ENCODE measurements around the gene PCLO.

PCLO gene, protein sequence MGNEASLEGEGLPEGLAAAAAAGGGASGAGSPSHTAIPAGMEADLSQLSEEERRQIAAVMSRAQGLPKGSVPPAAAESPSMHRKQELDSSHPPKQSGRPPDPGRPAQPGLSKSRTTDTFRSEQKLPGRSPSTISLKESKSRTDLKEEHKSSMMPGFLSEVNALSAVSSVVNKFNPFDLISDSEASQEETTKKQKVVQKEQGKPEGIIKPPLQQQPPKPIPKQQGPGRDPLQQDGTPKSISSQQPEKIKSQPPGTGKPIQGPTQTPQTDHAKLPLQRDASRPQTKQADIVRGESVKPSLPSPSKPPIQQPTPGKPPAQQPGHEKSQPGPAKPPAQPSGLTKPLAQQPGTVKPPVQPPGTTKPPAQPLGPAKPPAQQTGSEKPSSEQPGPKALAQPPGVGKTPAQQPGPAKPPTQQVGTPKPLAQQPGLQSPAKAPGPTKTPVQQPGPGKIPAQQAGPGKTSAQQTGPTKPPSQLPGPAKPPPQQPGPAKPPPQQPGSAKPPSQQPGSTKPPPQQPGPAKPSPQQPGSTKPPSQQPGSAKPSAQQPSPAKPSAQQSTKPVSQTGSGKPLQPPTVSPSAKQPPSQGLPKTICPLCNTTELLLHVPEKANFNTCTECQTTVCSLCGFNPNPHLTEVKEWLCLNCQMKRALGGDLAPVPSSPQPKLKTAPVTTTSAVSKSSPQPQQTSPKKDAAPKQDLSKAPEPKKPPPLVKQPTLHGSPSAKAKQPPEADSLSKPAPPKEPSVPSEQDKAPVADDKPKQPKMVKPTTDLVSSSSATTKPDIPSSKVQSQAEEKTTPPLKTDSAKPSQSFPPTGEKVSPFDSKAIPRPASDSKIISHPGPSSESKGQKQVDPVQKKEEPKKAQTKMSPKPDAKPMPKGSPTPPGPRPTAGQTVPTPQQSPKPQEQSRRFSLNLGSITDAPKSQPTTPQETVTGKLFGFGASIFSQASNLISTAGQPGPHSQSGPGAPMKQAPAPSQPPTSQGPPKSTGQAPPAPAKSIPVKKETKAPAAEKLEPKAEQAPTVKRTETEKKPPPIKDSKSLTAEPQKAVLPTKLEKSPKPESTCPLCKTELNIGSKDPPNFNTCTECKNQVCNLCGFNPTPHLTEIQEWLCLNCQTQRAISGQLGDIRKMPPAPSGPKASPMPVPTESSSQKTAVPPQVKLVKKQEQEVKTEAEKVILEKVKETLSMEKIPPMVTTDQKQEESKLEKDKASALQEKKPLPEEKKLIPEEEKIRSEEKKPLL (N-terminal part only)

DNA sequence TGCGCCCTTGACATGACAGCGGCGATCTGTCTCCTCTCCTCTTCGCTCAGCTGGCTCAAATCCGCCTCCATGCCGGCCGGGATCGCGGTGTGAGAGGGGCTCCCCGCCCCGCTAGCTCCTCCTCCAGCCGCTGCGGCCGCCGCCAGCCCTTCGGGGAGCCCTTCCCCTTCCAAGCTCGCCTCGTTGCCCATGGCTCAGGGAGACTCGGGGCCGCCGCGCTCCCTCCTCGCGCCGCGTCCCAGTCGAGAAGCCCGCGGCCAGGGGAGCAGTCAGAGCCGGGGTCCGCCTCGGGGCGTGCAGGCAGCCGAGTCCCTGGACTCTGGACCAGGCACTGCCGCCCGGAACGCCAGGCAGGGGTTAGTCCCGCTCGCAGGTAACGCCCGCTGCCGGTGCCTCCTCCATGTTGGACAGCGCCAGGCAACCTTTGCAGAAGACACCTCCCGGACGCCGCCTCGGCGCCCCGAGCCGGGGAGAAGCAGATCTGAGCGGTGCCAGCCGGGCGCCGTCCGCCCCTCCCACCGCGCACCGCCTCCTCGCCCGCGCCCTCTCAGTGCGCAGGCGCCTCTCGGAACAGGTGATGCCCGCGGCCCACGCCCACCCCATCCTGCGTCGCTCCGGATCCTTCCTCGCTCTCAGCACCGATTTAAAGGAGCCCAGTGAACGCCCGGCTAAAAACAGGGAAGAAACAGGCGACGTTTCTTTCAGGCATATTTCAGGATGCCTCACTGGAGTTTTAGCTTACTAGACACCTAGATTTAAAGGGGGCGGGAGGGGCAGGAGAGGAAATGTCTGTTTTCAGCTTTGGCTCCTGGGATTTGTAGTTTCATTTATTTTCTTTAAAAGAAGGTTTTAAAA lies at the start of gene PCLO:
PCLO (minus strand) TSS at position 483 of the 855 bp plus-strand sequence; CDS start at position 191, 292 bp downstream.
- peak; percentile 10 to 40 (median 26) for DNase-seq

DNA sequence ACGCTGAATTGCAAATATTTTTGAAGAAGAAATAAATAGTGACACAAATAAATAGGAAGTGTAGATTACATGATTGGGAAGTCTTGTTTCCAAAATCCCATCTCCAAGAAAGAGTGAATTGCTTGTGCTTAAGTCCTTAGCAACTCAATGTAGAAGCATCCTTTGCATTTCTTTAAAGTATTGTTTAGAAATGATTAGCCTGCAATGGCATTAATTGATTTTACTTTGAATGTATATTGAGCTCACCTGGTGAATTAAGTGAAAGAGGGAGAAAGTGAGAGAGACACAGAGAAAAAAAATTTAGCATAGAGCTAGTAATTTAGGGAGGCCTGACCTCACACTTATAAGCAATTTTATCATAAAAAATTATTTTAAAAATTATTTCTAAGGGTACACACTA lies 49.0 kb upstream of the PCLO start:
- DNase-seq, result no peak

DNA sequence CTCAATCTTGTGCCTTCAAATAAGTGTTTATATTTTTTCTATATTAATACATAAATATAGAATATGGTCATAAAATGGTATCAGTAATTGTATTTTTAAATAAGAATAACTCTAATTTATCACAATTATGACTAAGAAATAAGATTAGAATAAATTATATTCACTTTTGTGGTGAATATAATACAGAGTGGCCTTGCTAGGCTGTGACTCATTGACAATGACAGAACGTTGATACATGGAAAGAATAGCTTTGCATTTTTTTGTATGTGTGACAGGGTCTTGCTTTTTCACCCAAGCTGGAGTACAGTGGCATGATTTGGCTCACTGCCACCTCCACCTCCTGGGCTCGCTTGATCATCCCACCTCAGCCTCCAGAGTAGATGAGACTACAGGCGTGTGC lies 47.8 kb upstream of the PCLO start:
- DNase-seq, result no peak

DNA sequence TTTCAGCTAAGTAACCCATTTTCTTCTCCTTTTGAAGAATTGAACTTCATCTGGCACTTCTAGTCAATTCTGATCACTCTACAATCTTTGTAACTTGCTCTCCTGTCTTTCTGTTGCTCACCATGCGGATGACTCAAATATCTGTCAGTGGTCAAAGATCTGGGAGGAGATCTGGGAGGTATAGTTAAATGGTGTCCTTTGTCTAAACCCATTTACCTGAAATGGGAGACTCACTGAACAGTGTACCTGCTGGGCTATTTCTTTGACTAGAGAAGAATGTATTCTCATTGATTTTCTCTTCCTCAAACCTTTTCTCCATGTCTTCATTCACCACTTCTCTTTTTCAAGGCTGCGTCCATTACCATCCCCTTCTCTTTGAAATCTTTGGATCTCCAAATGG lies 42.0 kb upstream of the PCLO start:
- no peak for DNase-seq

DNA sequence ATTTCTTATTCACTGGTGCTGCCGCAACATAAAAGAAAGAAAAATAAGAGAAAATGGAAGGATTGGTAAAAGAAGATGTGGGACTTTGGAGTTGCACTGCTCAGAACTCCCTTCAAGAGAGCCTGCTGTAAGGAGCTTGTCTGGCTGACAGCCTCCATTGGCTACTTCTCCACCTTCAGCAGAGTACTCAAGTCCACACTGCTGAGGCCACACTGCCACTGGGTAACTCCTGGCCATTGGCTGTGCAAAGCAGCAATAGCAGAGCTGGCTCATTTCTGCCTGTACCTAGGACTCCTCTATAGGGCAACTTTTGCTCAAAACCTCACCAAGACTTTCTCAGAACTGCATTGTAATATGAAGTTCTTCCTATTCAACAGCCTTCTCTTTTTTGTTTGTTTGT lies 38.7 kb upstream of the PCLO start:
- DNase-seq, result no peak

DNA sequence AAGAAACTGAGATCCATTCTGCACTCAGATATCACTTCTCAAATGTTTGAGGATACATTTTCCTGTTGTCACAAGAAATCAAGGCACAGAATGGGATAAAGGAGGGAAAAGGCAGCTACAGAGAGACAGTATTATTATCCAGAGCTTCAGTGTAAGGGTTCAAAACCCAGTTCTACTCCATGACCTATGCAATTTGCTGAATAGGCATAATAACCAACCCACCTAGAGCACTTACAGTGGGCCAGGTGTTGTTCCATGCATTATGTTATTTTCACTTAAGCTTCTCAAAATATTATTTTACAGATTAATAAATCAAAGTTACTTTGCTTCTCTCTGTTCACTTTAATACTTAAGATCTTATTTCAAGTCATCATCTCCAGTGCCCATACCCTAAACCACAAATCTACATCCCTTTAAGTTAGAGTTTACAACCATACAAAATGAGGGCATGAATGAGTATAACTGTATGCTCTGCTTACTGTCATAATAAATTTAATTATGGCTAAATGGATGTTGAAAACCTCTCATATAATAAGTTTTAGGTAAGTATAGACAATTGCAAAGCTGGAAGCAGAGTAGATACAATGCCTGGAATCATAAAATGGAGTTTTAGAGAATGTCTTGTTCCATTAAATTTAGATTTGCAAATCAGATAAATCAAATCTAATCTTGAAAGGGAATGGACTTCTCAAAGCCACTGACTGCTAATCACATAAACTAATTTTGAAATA lies 28.1 kb upstream of the PCLO start:
- DNase-seq, result no peak

DNA sequence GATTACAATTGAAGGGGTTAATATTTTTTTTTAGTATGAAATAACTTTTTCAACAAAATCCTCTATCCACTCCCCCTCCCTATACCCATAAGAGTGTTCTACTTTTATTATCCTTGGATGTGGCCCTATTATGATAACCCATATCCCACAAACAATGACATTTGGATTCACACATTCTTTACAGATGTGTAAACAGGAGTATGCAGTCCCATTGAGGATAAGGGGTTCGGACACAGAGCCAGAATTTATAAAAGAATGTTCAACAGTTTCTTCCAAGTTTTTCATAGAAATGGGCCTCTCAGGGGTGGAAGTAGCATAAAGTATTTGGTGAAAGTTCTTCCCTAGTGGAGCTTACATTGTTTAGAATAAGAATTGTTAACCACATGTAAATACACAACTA lies 16.1 kb upstream of the PCLO start:
- no peak for DNase-seq

DNA sequence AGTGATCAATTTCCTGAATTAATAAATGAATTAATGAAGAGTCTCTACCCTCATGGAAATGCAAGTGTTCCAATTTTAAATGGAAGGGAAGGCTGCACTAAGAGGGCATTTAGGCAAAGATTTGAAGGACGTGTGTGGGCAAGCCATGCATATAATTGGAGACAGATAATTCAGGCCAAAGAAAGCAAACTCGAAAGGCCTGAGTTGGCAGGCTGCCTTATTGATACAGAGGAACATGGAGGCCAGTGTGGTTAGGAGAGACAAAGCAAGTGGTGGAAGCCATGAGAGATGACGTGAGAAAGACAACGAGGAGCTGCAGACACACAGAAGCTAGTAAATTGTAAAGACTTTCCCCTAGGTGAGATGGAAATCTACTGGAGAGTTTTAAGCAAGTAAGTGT lies 15.4 kb upstream of the PCLO start:
- DNase-seq, result no peak

DNA sequence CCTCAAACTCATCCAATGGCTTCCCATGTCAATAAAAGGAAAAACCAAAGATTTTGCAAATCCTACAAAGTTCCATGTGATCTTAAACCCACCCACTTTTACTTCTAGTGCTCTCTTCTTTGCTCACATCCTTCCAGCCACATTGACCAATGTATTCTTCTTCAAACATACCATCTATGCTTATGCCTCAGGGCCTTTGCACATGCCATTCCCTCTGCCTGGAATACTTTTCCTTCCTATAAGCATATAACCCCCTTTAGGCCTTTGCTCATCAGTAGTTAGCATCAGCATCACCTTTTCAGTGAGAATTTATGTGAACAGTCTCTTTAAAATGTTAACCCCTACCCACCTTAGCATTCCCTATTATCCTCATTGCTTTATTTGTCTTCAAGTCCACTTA lies 11.0 kb upstream of the PCLO start:
- no peak for DNase-seq

DNA sequence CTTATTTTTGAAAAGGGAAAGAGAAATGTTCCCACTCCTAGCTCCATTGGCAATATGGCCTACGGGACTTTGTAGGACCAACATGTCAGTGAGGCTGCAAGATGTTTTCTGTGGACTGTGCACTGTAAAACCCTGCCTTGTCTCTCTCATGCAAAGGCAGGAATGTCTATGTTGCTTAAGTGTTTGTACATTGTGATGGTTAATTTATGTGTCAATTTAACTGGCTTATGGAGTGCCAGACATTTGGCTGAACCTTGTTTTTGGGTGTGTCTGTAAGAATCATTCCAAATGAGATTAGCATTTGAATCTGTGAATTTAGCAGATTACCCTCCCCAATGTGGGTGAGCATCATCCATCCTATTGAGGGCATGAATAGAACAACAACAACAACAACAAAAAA lies 4.1 kb upstream of the PCLO start:
- DNase-seq, result no peak

DNA sequence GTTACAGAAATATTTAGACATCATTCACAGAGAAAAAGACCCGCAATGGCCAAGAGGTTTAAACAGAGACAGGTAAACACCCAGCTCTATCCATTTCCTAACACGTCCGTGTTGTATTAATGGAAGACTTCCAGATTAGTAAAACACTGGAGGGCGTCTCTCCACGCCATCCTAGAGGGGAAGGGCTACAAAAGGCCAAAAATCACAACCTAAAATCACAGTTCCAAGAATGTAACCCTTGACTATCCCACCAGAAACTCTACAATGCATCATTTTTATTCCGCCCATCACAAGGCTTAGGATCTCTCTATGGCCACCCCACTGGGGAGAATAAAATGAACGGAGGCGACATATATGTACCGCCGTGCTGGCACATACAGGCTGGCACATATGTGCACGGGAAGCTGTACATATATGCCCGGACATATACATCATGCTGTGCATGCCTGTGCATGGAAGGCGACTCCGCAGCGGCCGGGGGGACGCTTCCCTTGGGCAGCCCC lies 734 bp downstream of the PCLO start:
- no peak for DNase-seq

DNA sequence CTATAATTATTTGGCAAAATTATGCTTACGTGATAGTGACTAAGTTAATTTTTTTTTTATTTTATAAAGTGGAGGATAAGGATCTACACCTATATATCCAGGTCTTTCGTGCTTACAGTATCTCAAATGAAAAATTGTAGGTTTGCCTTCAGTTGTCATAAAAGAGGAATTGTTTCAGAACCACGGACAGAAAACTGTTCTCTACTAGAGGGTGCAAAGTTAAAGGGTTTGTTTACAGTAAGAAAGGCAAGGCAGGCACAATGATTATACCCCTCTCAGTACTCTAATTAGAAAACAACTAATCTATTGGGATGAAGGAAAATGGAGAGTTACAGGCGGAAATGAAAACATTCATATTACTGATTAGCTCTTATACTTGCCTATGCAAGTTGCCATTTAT lies 1.5 kb downstream of the PCLO start:
- no peak for DNase-seq

DNA sequence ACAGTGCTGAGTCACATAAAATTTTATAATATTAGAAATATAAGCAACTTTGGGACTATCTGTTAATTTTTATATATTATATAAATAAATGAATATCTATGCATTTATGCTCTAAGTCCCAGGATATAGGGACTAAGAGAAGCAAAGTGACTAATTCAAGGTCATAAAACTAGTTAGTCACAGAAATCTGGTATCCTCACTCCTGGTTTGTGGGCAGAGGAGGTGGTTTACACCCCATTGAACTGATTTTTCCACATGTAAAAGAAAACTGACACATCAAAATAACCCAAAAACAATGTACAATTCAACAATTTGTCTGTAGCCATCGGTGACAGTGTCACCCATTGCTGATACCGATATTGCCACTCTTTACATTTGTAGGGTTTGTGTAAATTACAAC lies 3.0 kb downstream of the PCLO start:
- DNase-seq, result no peak

DNA sequence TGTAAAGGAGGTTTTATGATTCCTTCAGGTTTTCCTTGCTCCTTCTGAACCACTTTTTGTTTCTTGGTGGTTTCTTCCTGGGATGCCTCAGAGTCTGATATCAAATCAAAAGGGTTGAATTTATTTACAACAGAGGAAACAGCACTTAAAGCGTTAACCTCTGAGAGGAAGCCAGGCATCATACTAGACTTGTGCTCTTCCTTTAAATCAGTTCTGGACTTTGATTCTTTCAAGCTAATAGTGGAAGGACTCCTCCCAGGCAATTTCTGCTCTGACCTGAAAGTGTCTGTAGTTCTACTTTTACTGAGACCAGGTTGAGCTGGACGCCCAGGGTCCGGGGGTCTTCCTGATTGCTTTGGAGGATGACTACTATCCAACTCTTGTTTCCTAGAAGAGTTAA lies 6.7 kb downstream of the PCLO start:
- no peak for DNase-seq

DNA sequence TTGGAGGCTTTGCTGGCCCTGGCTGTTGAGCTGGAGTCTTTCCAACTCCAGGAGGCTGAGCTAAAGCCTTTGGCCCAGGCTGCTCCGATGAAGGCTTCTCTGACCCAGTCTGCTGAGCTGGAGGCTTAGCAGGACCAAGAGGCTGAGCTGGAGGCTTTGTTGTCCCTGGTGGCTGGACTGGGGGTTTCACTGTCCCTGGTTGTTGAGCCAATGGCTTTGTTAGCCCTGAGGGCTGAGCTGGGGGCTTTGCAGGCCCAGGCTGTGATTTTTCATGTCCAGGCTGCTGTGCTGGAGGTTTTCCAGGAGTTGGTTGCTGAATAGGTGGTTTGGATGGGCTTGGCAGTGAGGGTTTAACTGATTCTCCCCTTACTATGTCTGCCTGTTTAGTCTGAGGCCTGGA lies 7.3 kb downstream of the PCLO start:
- no peak for DNase-seq

DNA sequence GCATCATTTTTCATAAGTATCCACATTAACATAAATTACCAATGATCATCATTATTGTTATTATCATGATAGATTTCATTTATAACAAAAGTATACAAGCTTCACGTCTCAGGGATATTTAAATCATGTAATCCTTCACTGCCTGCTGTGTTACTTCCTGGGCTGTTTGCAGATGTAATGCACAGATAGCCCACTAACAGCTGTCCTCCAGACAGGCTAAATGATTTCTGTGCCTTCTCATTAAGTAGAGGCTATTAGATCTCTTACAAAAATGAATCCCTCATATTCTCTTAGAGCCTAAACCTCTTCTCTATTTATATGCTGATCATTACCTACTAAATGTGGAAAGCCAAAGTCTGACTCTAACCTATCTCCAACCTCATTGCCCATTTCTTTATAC lies 9.3 kb downstream of the PCLO start:
- DNase-seq, result no peak

DNA sequence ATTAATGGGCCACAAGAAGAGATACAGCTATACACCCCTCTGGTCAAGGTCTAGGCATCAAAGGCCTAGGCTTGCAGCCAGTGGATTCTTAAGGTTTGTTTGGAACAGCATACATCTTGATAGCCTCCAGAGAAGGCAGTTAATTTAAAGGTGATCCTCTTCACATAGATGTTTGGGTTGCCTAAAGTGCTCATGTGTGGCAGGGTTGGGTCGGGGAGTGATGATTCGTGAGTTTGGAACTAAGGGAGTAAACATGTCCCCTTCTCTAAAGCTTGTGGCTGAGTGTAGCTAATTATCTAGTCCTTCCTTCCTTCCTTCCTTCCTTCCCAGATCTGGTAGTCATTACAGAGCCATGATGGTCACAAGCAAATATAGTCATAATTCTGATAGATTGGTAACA lies 12.4 kb downstream of the PCLO start:
- no peak for DNase-seq

DNA sequence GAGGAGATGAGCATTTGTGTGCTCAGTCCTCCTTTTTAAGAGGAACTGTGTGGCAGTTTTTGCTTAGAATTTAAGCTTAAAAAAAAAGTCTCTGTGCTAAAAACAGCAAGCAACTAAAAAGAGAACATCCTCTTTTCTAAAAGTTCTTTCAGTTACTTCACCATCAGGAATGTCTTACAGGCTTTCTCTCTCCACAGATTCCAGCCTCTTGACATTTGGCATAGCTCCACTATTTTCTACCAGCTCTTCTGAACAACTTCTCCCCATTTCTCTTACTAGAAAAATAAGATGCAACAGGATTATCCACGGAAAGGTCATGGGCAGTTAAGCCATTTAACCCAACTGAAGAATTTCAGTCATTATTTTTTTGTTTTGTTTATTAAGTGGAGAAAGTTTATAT lies 13.2 kb downstream of the PCLO start:
- DNase-seq, result no peak

DNA sequence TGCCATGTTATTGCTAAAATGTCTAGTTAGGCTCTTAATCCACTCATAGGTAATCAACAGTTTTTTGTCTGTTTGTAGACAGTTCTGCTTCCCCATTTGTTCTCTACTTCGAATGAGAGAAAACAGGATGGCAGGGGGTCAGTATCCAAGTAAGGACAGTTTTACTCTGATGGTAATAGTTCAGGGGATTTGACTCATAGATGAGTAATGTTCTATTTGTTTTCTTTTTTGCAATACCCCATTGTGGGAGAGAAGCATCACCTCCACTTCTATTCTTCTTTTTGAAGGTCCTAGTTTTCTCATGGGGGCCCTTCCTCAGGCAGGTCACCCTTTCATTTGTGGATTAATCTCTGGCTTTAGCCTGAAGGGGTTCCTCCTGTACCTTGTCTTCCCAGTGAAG lies 13.9 kb downstream of the PCLO start:
- no peak for DNase-seq

DNA sequence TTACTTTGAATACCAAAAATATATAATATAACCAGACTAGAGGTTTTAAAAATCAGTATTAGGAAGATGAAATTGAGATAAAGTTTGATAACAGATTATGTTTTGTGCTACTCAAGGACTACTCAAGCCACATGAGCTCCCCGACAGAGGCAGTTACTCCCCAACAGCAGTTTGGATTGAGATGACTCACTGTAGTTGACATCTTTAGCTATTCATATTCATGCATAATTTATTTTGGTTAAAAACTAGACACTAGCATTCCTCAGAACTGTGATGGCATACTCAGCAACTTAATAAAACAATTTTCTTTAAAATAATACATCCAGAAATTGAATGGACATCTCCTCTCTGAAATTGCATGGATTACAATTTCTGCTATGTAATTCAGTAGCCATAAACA lies 19.6 kb downstream of the PCLO start:
- no peak for DNase-seq

DNA sequence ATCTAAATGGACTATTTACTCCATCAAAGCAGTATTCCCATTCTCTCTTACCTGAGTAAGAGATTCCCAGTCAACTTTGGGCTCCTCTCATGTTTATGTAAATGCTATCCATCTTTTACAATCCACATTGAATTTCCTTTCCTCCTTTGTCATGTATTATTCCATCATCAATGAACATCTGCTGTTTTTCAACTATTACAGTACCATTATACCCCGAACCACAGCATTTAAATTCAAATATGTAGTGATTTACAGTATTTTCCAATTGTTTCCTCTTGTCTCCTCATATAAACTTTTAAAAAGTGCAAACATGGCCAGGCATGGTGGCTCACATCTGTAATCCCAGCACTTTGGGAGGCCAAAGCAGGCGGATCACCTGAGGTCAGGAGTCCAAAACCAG lies 20.3 kb downstream of the PCLO start:
- no peak for DNase-seq

DNA sequence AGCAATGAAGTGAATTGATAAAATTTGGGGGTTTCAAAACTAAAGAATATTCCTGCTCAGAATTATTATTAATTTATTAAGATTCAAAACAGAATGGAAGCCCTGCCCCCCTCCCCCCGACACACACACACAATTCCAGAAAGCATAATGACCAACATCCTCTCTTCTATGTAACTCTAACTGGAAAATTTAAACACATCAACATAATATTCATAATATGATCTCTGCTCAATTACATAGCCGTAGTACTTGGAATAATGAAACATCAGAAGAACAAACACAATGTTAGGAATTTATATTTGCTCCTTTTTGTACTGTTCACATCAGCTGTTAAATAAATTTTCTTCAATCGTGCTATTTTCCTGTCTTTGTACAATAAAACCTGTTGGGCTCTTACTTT lies 20.8 kb downstream of the PCLO start:
- DNase-seq, result no peak
